HG03175 (cell line): ENCODE data around the gene FAM25G.

Experiments used
- ATAC-seq: cut with Tn5 transposase; IDR thresholded peaks from one replicate; pipeline ENCODE4 v1.9.1; 2021; ENCODE audit warnings: mild to moderate bottlenecking, moderate library complexity; ENCODE audit not compliant: unreplicated experiment

FAM25G gene

GRCh38 chr10:47449102-47449978 is 42.2 kb downstream of the FAM25G start:
- ATAC-seq: no peak

- ATAC-seq: no peak
Measured at GRCh38 chr10:47447705-47448104, 43.8 kb downstream of the FAM25G start.

GRCh38 chr10:47447209-47447608 is 44.3 kb downstream of the FAM25G start:
- ATAC-seq: no peak

- ATAC-seq: no peak
Measured at GRCh38 chr10:47445720-47446119, 45.8 kb downstream of the FAM25G start.

- ATAC-seq: no peak
Measured at GRCh38 chr10:47444047-47444446, 47.5 kb downstream of the FAM25G start.

- no peak for ATAC-seq
Measured at GRCh38 chr10:47443145-47443544, 48.4 kb downstream of the FAM25G start.

GRCh38 chr10:47442351-47442750 is 49.1 kb downstream of the FAM25G start:
- ATAC-seq: no peak

- ATAC-seq: no peak
Measured at GRCh38 chr10:47441938-47442337, 49.6 kb downstream of the FAM25G start.

- no peak for ATAC-seq
Measured at GRCh38 chr10:47440207-47440606, 51.3 kb downstream of the FAM25G start.

- no peak for ATAC-seq
Measured at GRCh38 chr10:47438857-47439474, 52.5 kb downstream of the FAM25G start.
